HG03045 (cell line): Measurements from ENCODE around the gene AUH.
A peak's percentile ranks its signal among the peaks of the same experiment; 100 is the strongest.
"Not testable (repeated sequence)": the region's sequence is repeated elsewhere in the genome, so short reads cannot be mapped to it uniquely, and the experiment has no call there.

Experiments used
- ATAC-seq: cut with Tn5 transposase; IDR thresholded peaks from one replicate; pipeline ENCODE4 v1.9.1; 2021; ENCODE audit warnings: mild to moderate bottlenecking, moderate library complexity; ENCODE audit not compliant: unreplicated experiment

The AUH gene, protein sequence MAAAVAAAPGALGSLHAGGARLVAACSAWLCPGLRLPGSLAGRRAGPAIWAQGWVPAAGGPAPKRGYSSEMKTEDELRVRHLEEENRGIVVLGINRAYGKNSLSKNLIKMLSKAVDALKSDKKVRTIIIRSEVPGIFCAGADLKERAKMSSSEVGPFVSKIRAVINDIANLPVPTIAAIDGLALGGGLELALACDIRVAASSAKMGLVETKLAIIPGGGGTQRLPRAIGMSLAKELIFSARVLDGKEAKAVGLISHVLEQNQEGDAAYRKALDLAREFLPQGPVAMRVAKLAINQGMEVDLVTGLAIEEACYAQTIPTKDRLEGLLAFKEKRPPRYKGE

GRCh38 chr9:91361291-91362050, at the start of gene AUH:
TSS of gene AUH (minus strand) at chr9:91361918. CDS start at chr9:91361889, 29 bp downstream.
- peak; percentile 92 for ATAC-seq

DNA sequence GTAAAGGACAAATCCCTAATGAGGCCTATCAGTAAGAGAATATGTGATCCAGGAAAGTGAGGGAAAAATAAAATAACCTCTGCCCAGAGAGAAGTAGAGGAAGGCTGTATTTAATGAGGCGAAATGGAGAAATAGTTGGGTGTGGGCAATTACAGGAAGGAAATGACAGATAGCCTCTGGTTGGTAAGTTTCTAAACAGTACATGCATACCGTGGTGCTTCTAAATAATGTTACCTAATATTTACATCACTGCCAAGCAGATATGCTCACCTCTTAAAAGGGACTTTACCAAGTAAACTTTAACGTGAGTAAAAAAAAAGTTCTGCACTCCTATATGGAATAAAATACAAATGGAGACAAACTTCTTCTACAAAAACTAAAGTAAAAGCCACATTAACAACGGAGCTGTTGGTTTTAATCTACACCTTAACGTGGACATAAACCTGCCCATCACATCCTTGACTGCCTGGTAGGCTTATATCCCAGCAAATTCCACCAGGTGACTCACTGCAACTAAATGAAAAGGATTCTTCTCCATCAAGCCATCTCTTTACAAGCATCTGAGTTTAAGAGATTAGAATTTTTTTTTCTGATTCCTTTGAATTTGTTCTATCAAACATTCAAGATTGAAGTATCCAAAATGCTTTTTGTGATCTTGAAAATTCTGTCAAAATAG, 49.5 kb upstream of the AUH start:
- no peak for ATAC-seq

GRCh38 chr9:91410161-91410560, 48.4 kb upstream of the AUH start:
- ATAC-seq, result no peak

GRCh38 chr9:91408475-91408874, 46.8 kb upstream of the AUH start:
- ATAC-seq, result no peak

DNA sequence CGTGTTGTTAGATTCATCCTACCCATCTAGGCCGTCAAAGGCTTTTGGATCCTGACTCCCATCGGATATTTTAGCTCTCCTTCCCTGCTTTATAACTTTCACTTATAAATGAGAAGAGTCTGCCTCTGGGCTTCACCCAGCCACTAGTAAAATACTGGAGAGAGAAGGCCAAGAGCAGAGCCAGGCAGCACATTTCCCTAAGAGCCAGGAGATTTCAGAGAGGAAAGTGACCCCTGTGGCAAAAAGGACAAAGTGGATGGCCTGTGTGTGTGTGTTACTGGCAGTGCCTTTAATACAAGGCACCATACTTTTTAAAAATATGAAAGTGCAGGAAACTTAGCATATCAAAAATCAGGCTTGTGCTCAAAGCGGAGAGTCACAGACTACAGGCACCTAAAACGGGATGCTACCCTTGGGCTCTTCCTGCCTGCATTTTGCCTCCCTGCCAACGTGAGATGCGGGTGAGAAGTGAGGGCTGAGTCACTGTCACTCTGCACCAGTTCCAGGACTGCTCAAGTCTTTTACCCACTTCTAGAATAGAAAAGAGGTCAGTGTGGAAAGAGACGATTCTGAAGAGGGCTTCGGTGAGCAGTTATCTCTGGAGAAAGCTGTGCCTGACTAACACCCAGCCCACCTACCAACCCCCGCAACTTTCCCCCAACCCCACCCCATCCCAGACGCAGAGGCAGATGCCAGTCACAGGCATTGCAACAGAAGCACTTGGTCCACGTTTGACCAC, 46.0 kb upstream of the AUH start:
- ATAC-seq, result no peak

DNA sequence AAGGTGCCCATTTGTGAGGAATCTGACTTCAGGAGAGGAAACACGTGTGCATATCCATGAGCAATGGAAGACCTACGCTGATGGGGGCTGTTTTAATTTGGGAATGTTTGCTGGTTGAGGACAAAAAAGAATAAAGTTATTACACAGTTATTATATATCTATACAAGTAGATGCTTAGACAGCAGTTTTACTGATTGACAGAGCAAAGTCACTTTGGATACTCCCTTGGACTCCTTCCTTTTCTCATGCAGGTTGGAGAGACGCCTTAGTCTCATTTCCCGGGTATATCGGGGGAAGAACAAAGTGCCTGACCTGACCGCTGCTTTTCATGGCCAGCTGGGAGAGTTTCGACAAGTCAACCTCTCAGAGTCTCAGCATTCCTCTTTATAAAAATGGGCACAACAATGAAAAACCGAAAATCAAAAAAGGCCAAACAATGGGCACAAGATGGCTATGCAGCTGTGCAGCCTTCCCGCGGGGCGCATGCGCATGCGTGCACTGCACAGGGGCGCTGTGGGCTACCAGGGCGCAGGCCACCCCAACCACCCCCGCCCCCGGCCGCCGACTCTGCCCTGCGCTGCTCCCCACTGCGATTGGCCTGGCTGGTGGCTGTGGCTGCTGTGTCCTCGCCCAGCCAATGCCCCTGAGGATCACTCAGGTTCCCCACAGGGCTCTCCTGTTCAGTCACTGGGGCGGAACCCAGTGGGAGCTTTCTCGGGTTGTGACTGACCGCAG, 43.8 kb upstream of the AUH start:
- no peak for ATAC-seq

- no peak for ATAC-seq
These were observed 42.2 kb upstream of the AUH start for GRCh38 chr9:91403665-91404543.

DNA sequence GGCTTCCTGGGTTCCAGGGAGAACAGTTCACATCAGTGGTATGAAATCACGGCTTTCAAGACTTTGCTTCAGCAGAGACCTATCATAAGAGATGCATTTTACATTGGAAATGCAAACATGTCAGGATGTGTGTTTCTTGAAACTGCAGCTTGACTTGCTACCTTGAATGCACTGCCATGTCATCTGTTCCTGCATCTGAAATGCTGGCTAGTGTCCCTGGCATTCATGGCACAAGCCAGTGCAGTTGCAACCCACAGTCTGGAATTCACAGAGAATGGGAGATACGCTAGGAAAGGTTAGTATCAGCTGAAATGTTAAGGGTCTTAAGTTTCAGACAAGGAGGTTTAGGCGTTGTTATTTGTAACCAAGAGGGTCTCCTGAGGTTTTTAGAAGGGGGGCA, 37.2 kb upstream of the AUH start:
- no peak for ATAC-seq

- ATAC-seq, result no peak
These were observed 34.1 kb upstream of the AUH start for GRCh38 chr9:91395553-91396471.

GRCh38 chr9:91395106-91395552, 33.4 kb upstream of the AUH start:
- ATAC-seq, result no peak

- ATAC-seq, result no peak
These were observed 32.1 kb upstream of the AUH start for GRCh38 chr9:91393826-91394225.

DNA sequence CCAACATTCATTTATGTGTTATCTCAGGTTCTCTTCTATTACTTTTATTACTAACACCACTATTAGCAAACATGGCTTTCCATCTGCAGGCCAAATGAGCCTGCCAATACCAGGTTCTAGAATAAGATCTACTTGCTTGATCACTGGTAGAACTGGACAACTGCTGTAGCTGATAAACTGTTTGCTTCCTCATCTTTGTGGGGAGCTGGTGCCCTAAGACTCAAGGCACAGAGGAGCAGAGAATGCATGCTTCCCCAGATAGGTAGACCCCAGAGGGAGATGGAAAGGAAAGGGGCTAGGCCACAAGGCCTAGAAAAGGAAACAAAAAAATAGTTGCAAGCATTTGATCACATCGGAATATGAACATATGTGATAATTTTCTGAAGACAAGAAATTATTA, 30.7 kb upstream of the AUH start:
- ATAC-seq, result no peak

- no peak for ATAC-seq
These were observed 30.1 kb upstream of the AUH start for GRCh38 chr9:91391818-91392217.

DNA sequence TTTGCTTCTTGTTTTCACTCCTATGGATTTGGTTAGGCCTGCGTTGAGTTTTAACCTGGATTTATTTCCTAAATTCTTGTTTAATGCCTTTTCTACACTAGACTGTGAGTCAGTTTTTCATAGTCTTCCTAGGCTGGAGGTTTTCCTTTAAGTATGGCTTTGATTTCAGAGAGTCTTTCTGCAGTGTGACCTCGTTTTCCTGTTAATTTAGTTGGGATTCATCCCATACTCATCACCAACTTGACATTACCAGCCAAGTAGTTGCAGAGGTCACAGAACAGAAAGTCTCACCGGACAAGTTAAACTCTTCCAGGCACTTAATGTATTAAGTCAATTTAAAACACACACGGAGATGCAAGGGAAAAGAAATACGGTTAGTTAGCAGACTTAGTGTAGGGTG, 29.7 kb upstream of the AUH start:
- no peak for ATAC-seq

DNA sequence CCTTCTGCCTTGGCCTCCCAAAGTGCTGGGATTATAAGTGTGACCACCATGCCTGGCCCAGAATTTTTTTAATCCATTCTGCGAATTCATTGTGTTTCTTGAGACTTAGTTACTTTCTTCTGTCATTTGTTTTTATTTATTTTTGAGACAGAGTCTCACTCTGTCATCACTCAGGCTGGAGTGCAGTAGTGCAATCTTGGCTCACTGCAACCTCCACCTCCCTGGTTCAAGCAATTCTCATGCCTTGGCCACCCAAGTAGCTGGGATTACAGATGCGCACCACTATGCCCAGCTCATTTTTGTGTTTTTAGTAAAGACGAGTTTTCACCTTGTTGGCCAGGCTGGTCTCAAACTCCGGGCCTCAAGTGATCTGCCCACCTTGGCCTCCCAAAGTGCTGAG, 28.0 kb upstream of the AUH start:
- ATAC-seq, result not testable (repeated sequence)

GRCh38 chr9:91386765-91387164, 25.0 kb upstream of the AUH start:
- ATAC-seq, result no peak

GRCh38 chr9:91384954-91385353, 23.2 kb upstream of the AUH start:
- ATAC-seq, result no peak

- no peak for ATAC-seq
These were observed 21.9 kb upstream of the AUH start for GRCh38 chr9:91383577-91383976.
